Non-pigmented ciliary epithelial cell (primary cell): ENCODE measurements around the gene AKR1B1.

Experiments
- DNase-seq: peaks from one replicate; pipeline ENCODE4 v3.0.0-alpha.2; 2010; ENCODE audit warnings: low read depth

The AKR1B1 gene

DNA sequence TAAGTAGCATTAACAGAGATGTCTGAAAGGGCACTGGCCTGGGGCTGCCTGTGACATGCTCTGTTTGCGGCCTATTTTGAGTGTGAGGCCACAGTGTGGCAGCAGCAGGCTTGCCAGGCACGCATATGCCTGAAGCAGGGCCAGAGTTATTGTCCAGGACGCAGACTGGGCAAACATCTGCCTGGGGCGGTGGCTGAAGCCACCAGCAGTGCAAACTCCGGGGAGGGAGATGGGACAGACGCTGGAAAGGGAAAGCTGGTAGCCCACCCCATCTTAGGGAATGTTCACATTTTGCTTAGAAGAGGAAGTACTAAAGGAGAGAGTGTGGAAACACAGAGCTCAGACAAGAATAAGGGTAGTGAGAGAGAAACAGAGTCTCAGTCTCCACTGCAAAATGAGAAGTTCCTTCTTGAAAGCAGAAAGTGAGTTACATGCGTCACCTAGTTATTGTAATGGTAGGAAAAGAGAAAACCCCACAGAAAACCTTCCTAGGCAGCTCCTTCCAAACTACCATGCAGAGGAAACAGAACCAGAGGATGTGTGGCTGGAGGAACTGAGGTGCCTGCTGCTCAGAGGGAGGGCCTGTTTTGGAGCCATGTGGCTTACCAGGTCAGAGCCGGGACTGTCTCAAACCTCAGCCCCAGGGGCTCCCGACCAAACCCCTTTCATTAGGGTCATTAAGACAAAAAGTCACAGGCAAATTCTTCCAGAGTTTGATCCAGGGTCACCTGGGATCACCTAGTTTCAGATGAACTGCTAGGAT, 14.5 kb downstream of the AKR1B1 start:
- DNase-seq, result no peak

DNA sequence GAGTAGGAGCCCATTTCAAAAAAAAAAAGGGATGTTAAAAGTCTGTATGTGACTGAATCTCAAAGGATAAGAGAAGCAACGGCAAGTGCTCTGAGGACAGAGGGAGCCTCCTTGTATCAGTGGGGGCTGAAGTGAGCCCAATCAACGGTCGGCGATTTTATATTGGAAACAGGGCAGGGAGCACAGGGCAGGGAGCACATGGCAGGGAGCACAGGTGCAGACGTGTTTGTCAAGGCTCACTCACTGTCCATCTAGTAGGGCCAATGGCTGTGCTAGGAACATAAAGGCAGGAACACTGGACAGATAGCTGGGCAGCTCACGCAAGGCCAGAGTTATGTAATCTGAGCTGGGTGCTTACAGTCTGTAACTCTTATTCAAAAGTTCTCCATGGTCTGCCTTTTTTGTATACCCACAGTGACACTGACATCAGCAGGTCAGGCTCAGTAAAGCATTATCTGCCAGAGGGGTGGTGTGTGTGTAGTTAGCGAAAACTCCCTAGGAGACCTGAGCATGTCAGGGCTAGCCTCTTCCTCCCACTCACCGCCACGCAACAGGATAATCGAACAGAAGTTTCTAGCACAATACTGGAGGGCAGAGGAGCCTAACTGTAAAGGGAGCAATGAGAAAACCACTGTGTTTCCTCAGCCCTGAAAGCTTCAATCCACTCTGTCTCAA, 15.4 kb downstream of the AKR1B1 start:
- DNase-seq, result no peak

DNA sequence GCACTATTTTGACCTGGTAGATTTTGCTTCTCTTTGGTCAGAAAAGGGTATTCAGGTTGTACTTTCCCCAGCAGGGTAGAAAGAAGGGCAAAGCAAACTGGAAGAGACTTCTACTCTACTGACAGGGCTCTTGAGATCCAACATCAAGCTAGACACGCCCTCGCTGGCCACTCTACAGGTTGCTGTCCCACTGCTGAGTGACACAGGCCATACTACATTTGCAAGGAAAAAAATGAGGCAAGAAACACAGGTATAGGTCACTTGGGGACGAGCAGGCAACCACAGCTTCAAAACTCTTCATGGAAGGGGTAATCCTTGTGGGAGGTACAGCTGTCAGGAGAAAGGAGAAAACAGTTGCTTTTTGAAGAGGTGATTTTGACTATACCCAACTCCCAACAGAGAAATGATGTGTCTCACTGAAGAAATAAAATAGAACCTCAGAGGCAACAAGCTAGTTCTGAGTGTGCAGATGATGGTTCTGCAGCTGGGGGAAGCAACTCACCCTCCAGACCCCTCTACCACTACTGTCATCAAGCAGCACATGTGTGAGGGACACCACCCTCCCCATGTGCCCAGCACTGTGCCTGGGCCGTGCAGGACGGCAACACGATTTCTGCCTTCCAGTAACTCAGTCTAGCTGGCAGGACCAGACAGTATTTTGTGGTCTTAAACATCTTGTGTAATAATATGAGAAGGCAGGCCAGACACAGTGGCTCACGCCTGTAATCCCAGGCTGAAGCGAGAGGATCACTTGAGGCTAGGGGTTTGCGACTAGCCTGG, 16.3 kb downstream of the AKR1B1 start:
- no peak for DNase-seq

DNA sequence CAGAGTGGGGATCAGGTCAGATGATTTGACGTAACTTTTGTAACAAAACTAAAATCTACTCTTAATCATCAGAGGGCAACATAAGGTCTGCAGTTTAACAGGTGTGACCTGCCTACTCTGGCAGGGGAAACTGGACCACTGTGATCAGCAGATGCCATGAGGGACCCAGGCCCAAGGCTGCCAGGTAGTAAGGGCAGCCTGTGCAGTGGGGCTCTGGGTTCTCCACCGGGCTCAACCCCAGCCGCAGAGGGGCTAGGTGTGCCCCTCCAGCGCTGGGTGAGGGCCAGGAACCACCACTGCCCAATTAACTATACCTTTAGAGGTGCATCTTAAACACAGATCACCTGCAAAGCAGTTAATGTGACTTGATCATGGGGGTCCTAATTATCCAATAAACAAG, 17.6 kb downstream of the AKR1B1 start:
- no peak for DNase-seq

DNA sequence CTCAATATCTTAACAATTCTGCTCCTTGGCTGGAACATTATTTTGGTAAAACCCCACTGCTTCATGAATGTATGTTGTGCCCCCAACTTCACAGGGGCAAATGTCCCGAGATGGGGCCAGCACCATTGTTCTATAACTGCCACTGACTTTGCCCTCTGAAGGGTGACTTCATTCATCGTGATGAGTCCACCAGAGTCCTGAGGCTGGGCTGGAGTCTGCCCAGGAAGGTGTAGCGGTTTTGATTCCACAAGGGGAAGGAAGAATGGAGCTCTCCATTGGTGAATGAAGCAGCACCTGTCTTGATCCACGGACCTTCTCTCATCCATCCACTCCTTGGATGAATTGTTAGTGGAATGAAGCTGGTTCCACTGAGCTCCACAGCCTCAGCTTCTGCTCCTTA, 18.4 kb downstream of the AKR1B1 start:
- DNase-seq, result no peak

DNA sequence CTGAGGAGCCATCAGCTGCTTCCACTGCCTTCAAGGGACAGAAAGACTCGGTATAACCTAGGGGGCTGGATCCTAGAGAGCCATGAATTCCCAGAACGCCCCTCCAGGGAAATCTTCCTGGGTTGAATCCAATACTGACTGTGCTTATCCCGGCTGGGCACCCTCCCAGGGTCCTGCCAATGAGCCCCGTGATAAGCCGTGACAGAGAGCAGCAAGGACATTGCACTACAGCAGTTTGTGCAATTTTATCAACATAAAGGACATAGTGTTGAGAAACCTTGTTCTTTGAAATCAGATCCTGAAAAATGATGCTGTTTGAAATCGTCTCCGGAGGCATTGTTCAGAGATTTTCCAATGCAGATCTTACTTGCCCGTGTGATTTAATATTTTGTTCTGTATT, 18.8 kb downstream of the AKR1B1 start:
- no peak for DNase-seq

DNA sequence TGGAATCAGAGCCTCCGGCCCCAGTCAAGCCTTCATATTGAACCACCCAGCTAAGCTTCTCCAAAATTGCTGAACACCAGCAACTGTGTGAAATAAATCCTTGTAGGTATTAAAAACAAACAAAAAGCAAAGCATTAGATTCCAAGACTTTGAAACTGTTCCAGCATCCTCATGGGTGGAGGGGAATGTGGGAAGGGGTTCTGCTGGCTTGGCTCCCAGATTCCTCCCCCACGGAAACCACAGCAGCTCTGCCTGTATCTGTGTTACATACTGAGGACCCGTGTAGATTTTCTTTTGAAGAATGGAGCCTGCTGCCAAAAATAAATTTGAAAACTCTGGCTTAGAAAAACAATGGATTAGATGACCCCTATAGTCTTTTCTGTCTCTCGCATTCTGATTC, 20.0 kb downstream of the AKR1B1 start:
- no peak for DNase-seq

DNA sequence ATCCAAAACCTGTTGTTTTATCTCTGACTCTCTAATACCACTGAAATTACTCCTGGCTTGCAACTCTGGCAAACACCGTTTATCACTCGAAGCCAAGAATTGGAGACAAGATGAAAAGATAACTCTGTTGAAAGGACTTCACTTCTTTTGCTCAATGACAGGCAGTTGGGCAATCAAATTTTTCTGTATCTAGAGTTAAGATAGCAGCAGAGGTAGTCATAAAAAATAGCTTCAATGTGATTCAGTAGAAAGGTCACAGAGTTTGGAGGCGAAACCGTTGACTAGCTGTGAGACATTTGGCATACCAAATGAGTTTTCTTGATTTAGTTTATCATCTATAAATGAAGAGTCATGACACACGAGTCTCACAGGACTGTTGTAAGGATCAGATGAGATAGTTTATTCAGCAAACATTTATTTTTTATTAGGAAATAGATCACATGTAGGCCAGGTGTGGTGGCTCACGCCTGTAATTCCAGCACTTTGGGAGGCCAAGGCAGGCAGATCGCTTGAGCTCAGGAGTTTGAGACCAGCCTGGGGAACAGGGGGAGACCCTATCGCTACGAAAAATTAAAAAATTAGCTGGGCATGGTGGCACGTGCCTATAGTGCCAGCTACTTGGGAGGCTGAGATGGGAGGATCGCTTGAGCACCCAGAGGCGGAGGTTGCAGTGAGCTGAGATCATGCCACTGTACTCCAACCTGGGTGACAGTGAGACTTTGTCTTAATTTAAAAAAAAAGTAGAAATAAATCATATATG, 23.6 kb downstream of the AKR1B1 start:
- DNase-seq, result no peak

DNA sequence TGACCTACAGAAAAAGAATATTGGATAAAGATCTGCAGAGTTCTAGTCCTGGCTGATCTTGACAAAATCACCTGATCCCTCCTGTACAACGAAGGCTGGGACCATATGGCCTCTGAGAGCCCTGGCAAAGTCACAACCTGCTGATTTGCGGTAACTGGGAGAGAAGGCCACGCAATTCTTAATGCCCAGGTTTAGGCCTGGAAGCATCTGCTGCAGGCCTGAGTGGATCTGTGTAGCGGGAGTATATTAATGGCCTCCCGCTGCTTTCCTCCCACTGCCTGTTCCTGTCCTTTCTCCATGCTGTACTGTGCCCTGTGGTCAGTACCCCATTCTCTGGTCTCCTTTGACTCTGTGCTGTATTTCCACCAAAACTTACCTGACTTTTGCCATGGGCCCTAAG, 24.2 kb downstream of the AKR1B1 start:
- no peak for DNase-seq

DNA sequence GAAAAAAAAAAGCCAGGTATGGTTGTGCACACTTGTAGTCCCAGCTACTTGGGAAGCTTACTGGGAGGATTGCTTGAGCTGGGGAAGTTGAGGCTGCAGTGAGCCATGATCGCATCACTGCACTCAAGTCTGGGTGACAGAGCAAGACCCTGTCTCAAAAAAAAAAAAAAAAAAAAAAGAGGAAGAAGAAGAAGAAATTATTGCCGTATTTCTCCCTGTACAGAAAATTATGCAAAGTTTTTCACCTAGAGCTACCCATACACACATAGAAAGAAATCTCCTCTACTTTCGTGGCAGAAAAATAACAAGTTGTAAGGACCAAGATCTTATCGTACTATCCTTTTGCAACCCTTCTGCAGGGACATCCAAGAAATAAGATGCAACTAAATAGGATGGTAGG, 25.5 kb downstream of the AKR1B1 start:
- DNase-seq, result no peak

DNA sequence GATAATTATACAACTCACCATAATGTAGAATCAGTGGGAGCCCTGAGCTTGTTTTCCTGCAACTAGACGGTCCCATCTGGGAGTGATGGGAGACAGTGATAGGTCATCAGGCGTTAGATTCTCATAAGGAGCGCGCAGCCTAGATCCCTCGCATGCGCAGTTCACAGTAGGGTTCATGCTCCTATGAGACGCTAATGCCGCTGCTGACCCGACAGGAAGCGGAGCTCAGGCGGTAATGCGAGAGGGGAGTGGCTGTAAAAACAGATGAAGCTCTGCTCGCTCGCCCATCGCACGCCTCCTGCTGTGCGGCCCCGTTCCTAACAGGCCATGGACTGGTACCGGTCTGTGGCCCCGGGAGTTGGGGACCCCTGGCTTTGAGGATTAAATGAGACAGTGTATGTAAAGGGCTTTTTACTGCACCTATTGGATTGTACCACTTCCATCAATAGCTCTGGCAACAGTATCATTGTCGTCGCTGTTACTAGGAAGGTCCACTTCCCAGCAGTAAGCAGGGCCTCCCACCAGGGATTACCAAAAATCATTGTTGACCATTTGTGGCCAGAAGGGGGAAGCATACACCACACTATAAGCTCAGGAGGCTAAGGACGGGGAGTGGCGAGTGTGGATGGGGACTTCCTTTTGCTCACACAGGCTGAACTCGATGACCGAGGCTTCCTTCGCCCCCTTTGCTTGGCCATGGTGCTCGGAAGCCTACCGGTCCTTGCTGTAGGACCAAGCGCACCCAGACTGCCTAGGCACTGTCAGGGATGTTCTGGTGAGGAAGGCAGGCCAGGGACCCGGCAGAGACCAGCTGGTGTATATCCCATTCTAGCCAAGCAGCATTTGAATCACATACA, 26.4 kb downstream of the AKR1B1 start:
- peak; percentile 84 for DNase-seq

DNA sequence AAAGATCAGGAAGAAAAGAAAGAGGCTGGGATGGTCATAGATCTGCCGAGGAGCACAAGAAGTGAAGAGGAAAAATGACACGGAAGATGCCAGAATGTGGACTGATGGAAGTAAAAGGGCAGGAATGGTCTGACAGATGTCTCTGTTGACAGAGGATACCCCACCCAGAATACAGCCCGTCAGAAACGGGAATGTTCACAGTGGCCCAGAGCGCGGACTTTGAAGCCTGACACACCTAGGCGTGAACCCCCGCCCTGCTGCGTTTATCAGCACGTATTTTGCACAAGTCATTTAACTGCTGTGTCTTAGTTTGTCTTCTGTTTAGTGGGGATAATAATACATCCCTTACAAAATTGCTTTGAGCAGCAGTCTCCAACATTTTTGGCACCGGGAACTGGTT, 27.1 kb downstream of the AKR1B1 start:
- no peak for DNase-seq

DNA sequence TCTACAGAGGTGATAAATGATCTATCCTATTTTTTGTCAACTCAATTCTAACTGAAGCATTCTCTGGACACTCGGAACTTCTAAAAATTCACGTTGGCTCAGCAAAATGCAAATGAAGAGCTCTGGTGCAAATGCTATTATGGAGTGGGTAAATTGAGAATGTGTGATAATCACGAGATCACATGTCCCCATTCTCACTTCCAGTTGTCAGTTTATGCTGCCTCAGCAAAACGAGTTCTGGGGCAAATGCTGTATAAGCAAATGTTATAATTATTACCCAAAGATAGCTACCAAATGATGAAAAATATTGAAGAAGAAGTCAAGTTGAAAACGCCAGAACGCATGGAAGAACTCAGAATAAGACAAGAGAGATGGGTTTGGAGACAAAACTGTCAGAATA, 29.4 kb downstream of the AKR1B1 start:
- DNase-seq, result no peak

DNA sequence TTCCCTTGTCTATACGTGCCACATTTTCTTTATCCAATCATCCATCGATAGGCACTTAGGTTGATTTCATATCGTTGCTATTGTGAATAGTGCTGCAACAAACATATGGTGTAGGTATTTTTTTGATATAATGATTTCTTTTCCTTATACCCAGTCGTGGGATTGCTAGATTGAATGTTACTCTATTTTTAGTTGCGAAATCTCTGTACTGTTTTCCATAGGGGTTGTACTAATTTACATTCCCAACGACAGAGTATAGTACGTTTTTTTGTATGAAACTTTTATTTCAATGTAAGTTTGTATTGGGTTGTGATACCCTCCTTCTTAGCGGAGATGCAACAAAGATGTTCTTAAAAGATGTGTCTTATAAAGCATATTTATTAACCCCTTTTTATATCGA, 30.0 kb downstream of the AKR1B1 start:
- DNase-seq, result no peak

DNA sequence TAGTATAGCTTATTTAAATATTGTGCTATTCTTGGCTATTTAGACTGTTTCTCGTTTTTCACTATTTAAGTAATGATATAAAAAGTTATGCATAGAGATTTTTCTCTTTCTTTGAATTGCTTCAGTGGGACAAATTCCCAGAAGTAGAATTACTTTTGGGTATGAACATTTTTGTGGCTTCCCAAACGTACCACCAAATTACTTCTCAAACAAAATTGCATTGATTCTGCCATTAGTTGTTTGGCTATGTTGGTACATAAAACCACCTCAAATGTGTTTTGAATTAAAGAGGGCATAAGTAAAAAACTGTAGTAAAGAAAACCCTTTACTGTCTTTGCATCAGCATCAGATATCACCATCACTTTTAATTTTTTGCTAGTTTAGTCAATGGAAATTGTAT, 31.0 kb downstream of the AKR1B1 start:
- no peak for DNase-seq

DNA sequence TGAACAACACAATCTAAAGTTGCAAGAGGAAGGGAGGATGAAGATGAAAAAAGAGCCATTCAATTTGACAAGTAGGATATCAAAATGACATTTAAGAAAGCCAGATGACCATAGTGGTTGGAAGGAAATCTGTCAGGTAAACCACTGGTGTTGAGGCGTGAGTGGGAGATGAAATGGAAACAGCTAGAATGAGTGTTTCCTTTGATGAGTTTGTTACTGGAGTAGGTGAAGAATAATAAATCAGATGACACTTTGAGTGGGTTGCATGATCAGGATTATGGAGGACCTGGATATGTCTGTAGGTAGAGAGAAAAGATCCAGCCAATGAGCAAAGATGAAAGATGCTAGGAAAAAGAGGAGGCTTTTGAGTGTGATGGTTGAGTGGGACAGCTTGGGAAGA, 33.1 kb downstream of the AKR1B1 start:
- no peak for DNase-seq

DNA sequence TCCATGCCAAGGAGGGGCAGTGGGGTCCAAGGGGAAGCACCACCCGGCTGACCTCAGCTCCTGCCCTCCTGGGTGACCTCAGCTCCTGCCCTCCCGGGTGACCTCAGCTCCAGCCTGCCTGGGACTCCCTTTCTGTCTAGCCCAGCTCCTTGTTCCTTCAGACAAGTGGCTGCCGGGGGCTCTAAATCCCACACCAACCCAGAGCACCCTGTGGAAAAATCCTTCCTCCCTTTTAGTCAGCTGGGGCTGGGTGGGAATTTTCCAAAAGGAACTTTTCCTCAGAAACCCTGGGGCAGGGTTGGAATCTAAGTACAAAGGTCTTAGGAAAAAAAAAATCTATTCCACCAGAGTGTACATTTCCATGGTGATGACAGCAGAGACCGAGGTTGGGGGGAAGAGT, 36.3 kb downstream of the AKR1B1 start:
- DNase-seq, result no peak

DNA sequence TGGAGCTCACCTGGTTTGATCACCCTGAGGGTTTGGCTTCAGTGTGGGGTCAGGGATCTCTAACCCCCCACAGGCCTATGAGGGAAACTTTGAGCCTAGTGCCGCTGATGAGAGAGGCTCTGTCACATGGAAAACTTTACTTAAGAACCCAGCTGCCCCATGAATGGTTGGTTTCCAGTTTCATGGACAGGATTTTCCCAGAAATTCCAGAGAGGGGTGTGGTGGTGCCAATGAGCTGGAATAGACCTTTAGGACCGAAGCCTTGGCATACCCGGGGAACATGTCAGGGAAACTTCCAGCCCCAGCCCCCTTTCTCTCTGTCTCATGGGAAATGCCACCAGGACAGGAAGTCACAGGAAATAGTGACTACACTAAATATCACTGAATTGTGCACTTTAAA, 36.9 kb downstream of the AKR1B1 start:
- no peak for DNase-seq

DNA sequence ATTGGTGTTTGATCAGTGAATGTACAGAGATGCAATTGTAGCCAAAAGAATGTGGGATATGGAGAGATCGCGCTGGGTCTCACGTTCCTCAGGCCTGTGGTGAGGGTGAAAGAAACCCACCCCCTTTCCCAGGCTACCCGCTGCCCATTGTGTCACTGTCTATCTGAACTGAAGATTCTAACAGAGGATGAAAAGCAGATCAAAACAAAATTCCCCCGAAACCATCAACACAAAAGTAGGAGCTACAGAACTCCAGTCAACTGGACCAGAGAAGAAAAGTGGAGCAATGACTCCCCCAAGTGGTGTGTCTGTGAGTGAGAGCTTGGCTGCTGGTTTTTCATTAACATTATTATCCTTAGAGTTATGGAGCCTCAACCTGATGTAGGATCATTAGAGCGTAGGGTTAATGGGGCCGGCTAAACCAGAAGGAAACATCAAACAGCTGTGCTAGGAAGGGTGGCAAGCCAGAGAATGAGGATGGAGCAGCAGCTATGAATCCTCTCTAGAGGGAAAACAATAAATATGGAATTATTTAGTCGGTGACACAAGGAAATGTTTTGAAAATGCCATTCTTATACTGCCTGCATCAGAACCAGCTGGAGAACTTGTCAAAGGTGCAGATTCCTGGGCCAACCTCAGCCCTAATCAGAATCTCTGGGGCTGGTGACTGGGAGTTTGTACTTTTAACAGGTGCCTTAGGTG, 38.3 kb downstream of the AKR1B1 start:
- no peak for DNase-seq

DNA sequence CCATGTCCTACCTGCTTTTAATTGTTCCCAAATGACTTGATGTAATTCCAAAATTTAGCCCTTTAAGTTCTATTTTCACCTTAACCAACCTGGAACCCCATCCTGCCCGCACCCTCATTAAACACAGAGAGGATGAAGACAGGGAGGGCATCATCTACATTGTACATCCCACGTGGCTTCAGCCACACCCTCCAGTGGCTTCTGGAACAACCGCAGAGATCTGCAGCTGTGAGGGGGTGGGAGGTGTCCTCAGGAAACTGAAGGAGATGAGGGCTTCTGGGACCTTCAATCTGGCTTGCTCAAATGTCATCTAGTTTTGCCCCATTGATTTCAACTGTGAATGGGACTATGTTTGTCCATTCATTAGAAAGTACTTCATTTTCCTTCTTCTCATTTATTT, 39.0 kb downstream of the AKR1B1 start:
- no peak for DNase-seq

DNA sequence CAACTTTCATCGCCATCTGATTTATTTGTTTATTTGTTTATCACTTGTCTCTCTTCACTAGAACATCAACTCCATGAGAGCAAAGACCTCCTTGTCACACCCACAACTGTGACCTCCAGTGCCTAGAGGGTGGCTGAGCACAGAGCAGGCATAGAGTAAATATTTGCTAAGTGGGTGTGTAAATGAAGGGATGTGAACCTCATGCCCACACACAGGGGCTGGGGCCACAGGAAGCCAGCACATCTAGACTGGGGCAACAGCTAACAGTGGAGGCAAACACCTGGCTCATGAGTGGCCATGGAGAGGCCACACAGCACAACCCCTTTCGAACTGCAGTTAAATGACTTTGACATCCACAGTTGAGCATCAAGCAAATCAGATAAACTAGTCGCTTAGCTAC, 39.8 kb downstream of the AKR1B1 start:
- no peak for DNase-seq
